Measurements from ENCODE around the gene SLC25A23. TPM values are rescaled to one million over a fixed set of nuclear protein-coding genes. Genes with fewer than 3 reads are reported as not detected.

SLC25A23 gene
- total RNA-seq, 4 donors from 2014 or later, result 13.8 to 69.1 (median 36.5) TPM

DNA sequence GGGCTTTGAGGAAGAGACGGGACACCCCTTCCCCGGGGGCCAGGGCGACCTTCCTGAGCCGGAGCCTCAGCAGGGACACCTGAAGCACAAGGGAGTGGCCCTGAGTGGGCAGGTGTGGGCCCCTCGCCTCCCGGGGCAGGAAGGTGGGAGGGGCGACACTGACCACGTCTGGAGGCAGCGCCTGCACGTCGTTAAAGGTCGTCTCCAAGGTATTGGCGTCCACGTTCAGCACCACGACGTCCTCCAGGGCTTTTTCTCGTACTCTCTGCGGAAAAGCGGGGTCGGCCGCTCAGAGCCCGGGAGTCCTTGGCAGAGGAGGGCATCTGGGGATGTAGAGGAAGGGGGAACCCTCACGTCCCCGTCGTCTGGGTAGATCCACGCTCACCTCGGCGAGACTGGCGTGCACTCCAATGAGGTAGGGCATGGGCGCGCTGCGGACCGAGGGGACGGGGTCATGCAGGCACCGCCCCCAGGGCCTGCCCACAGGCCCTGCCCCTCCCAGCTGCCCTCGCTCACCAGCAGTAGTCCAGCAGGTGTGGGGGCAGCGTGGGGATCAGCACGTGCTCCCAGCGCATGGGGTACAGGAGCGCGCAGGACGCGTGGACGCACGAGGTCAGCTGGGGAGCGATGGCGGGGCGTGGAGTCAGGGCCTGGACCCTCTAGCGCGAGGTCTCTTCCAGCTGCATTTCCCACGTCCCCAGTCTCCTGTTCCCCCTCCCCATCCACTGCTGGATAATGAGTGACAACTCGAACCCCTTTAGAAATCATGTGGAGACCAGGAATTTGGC is 15.9 kb upstream of the SLC25A23 start:
- Histone ChIP-seq H3K4me3 (no peak overlapping the region), H3K4me1 (peaks cover 0 to 14% of the 10 kb centered on the region in 2 donors), H3K27ac (no peak overlapping the region), H3K36me3 (no peaks in the 10 kb centered on the region), H3K27me3 (peaks cover 4 to 22% of the 10 kb centered on the region in 2 donors), H3K9me3 (no peaks in the 10 kb centered on the region)
- intact Hi-C loops (cut with DNase I; ENCODE audit: low total_unique reads), result no loop called here
- no peak for TF ChIP-seq POLR2A (IDR thresholded peaks at IDR 0.05)
- TF ChIP-seq, protein P1, sequence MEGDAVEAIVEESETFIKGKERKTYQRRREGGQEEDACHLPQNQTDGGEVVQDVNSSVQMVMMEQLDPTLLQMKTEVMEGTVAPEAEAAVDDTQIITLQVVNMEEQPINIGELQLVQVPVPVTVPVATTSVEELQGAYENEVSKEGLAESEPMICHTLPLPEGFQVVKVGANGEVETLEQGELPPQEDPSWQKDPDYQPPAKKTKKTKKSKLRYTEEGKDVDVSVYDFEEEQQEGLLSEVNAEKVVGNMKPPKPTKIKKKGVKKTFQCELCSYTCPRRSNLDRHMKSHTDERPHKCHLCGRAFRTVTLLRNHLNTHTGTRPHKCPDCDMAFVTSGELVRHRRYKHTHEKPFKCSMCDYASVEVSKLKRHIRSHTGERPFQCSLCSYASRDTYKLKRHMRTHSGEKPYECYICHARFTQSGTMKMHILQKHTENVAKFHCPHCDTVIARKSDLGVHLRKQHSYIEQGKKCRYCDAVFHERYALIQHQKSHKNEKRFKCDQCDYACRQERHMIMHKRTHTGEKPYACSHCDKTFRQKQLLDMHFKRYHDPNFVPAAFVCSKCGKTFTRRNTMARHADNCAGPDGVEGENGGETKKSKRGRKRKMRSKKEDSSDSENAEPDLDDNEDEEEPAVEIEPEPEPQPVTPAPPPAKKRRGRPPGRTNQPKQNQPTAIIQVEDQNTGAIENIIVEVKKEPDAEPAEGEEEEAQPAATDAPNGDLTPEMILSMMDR (IDR thresholded peaks at IDR 0.05), result no peak
- DNase-seq, result no peak

DNA sequence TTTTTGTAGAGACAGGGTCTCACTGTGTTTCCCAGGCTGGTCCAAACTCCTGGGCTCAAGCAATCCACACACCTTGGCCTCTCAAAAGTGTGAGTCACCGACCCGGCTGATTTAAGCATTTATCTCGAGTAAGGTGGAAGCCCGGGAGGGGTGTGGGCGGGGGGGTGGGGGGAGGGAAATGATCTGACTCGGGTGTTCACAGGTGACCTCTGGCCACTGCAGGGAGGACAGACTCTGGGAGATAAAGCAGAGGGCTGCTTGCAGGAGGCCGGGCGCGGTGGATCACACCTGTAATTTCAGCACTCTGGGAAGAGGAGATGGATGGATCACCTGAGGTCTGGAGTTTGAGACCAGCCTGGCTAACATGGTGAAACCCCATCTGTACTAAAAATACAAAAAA is 14.1 kb upstream of the SLC25A23 start:
- Histone ChIP-seq H3K9me3 (no peaks in the 10 kb centered on the region), H3K4me1 (peaks cover 0 to 14% of the 10 kb centered on the region in 2 donors), H3K27ac (no peak overlapping the region), H3K4me3 (no peak overlapping the region), H3K36me3 (no peaks in the 10 kb centered on the region), H3K27me3 (peaks cover 4 to 22% of the 10 kb centered on the region in 2 donors)
- TF ChIP-seq POLR2A (IDR thresholded peaks at IDR 0.05), result no peak
- TF ChIP-seq, protein P1 (IDR thresholded peaks at IDR 0.05), result no peak
- intact Hi-C loops (cut with DNase I; ENCODE audit: low total_unique reads), result no loop called here
- DNase-seq, result no peak

DNA sequence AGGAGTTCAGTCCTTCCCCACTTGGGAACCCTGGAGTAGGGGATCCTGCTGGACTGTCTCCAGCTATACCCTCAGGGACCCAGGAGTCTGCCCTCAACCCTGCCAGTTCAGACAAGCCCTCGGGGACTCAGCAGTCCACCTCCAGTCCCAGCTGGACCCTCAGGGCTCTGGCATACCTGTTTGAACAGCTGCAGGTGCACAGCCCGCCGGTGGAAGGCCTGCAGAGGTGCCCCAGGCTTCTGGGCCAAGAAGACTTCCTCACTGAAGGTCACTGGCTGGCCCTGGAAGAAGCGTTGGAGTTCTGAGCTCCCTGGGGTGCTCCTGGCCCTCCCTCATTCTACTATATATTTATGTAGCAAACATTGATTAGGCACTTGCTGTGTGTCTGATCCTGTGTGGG is 13.1 kb upstream of the SLC25A23 start:
- intact Hi-C loops (cut with DNase I; ENCODE audit: low total_unique reads), result no loop called here
- DNase-seq, result no peak
- Histone ChIP-seq H3K36me3 (no peaks in the 10 kb centered on the region), H3K4me3 (no peak overlapping the region), H3K9me3 (no peaks in the 10 kb centered on the region), H3K27me3 (peaks cover 4 to 22% of the 10 kb centered on the region in 2 donors), H3K4me1 (peaks cover 0 to 14% of the 10 kb centered on the region in 2 donors), H3K27ac (no peak overlapping the region)
- TF ChIP-seq, protein P1 (IDR thresholded peaks at IDR 0.05), result no peak

DNA sequence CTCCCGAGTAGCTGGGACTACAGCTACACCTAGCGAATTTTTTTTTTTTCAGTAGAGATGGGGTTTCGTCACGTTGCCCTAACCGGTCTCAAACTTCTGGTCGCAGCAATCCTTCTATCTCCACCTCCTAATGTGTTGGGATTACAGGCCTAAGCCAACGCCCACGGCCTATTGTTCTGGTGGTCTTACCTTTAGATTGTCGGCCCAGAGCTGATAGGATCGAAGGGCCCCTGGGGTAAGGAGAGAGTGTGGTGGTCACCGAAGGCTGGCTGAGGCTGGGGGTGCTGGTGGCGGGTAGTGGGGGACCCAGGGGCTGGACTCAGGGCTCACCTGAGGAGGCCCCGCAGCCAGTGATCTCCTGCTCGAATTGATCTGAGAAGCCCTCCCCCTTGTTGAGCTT is 11.5 kb upstream of the SLC25A23 start:
- H3K4me1 ChIP-seq, result peaks cover 0 to 3% of the 10 kb centered on the region in 2 donors
- no peak overlapping the region for H3K27ac ChIP-seq
- no peaks in the 10 kb centered on the region for H3K9me3 ChIP-seq
- intact Hi-C loops (cut with DNase I; ENCODE audit: low total_unique reads), result no loop called here
- no peaks in the 10 kb centered on the region for H3K36me3 ChIP-seq
- H3K4me3 ChIP-seq, result no peak overlapping the region
- H3K27me3 ChIP-seq, result peaks cover 4 to 12% of the 10 kb centered on the region in 2 donors
- DNase-seq, result no peak
- no peak for TF ChIP-seq POLR2A (IDR thresholded peaks at IDR 0.05)
- TF ChIP-seq, protein P1 (IDR thresholded peaks at IDR 0.05), result no peak

DNA sequence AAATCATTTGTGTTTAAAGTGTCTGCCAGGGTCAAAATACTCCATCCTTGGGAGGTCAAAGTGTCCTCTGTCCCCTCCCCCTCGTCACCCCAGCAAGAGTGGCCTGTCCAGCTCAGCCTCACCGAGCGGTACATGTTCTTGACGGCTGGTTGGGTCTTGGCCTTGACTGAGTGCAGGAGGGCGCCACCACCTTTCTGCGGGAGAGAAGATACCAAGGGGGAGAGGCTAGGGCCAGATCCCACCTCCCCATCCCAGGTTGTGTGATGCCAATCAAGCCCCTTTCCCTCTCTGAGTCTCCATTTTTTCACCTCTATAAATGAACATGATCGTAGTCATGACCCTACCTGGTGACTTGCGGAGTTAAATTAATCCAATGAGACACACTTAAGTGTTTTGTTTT is 10.6 kb upstream of the SLC25A23 start:
- Histone ChIP-seq H3K4me3 (no peak overlapping the region), H3K27ac (no peak overlapping the region), H3K4me1 (no peaks in the 10 kb centered on the region), H3K27me3 (peaks cover 0 to 3% of the 10 kb centered on the region in 2 donors), H3K36me3 (no peaks in the 10 kb centered on the region), H3K9me3 (no peaks in the 10 kb centered on the region)
- DNase-seq, result no peak
- intact Hi-C loops (cut with DNase I; ENCODE audit: low total_unique reads), result no loop called here
- TF ChIP-seq, protein P1 (IDR thresholded peaks at IDR 0.05), result no peak
- no peak for TF ChIP-seq POLR2A (IDR thresholded peaks at IDR 0.05)

Data from uterus (tissue), 4 donors.